HFFc6 (cell line): Measurements from ENCODE around the gene HIGD2B. TPM values are rescaled to one million over a fixed set of nuclear protein-coding genes. Genes with fewer than 3 reads are reported as not detected.
"Not testable (repeated sequence)": the region's sequence is repeated elsewhere in the genome, so short reads cannot be mapped to it uniquely, and the experiment has no call there.

Source experiments
- DNase-seq: peaks from one replicate; pipeline ENCODE4 v3.0.0-alpha.2; 2018
- H3K27ac Mint-ChIP-seq: 2 replicates; pipeline ENCODE4 v1.8.0; 2020; ENCODE audit warnings: mild to moderate bottlenecking, mixed read lengths
- H3K27me3 Mint-ChIP-seq: 2 replicates; pipeline ENCODE4 v1.8.0; 2021; ENCODE audit warnings: mild to moderate bottlenecking, moderate library complexity, mixed read lengths; ENCODE audit not compliant: insufficient read depth
- H3K36me3 Mint-ChIP-seq: 2 replicates; pipeline ENCODE4 v1.8.0; 2021; ENCODE audit warnings: low read depth, mixed read lengths
- H3K4me1 Mint-ChIP-seq: 2 replicates; pipeline ENCODE4 v1.8.0; 2020; ENCODE audit warnings: low read depth, mixed read lengths
- H3K4me3 Mint-ChIP-seq: 2 replicates; pipeline ENCODE4 v1.8.0; 2020; ENCODE audit warnings: mild to moderate bottlenecking, moderate library complexity, mixed read lengths
- H3K9me3 Mint-ChIP-seq: 2 replicates; pipeline ENCODE4 v1.8.0; 2020; ENCODE audit warnings: mild to moderate bottlenecking, mixed read lengths
- total RNA-seq, 6 experiments: library from RNA; stranded (reverse); fragmentation: NEBNext Ultra II Directional; extraction: Animal tissue kit (Norgen Biotek cat#: 25700); gene quantifications; 2 replicates in 1 of 6; 3 replicates in 5 of 6; pipeline ENCODE4 v1.2.3, GENCODE V29; 2021
- TF ChIP-seq, protein P1 (sequence below): fragments of 200-600 bp; sonication (generic); IDR thresholded peaks from 2 replicates; pipeline ENCODE4 v1.5.0; 2021; ENCODE audit warnings: antibody characterized with exemption, mild to moderate bottlenecking

HIGD2B gene
- total RNA-seq, 6 experiments from 2014 or later, result not detected

DNA sequence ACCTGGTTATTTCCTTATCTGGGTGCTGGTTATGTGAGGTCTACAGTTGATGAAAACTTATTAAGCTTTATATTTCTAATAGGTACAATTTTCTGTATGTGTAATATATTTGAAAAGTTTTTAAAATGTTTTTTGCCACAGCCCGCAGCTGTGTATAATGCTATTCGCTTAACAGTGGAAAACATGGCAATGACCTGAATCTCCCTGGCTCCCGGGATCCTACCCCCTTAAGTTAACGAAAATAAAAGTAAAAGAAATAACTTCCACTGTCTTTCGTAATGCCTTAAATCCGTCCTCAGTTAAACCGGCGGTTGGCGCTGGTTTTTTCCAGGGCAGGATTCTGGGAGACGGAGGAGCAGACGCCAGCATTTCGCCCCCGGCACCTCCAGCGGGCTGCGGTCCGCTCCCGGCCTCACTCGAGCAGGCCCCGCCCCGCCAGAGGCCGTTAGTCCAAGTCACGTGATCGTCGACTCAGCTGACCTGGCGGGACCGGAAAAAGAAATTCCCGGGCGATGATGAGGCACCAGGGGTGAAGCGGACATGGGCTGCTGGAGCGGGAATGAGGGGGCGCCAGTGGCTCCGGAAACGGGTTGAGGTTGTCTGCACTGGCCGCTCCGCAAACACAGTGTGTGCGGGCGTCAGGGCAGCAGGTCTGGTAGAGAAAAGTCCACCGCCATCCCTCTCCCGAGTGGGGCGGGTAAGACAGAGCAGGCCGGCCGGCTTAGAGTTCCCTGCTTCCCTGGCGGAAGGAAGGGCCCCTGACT lies 49.3 kb downstream of the HIGD2B start:
- H3K9me3 Mint-ChIP-seq, H3K27me3 Mint-ChIP-seq, H3K4me1 Mint-ChIP-seq, H3K36me3 Mint-ChIP-seq, H3K27ac Mint-ChIP-seq: not testable (repeated sequence)
- DNase-seq, result peak; percentile 79
- H3K4me3 Mint-ChIP-seq, result peak overlapping the region; percentile 64; the same call in 1 of the 2 replicates

DNA sequence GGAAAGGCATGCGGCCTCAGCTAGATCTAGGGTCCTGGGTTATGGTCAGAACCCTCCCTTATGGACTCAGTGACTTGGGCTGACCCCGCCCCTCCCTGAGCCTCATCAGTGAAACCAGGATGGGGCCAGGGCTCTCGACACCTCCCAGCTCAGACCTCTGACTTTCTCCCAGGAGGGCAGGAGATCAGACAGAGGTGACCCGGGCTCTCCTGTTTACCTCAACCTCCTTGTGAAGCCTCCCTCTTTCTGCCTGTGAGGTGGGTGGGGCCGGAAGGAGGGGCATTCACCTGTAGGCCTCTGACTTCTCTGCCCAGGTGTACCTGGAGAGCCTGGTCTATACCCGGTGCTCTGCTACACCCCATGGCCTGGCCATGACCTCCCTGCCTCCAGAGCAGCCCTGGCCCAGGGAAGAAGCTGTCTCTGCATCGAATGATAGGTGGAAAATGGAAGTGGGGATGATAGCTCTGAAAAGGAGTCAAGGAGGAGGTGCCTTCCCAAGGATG lies 56.9 kb downstream of the HIGD2B start:
- not testable (repeated sequence) for H3K36me3 Mint-ChIP-seq, H3K27me3 Mint-ChIP-seq, H3K4me1 Mint-ChIP-seq, H3K9me3 Mint-ChIP-seq, DNase-seq, H3K4me3 Mint-ChIP-seq, H3K27ac Mint-ChIP-seq

DNA sequence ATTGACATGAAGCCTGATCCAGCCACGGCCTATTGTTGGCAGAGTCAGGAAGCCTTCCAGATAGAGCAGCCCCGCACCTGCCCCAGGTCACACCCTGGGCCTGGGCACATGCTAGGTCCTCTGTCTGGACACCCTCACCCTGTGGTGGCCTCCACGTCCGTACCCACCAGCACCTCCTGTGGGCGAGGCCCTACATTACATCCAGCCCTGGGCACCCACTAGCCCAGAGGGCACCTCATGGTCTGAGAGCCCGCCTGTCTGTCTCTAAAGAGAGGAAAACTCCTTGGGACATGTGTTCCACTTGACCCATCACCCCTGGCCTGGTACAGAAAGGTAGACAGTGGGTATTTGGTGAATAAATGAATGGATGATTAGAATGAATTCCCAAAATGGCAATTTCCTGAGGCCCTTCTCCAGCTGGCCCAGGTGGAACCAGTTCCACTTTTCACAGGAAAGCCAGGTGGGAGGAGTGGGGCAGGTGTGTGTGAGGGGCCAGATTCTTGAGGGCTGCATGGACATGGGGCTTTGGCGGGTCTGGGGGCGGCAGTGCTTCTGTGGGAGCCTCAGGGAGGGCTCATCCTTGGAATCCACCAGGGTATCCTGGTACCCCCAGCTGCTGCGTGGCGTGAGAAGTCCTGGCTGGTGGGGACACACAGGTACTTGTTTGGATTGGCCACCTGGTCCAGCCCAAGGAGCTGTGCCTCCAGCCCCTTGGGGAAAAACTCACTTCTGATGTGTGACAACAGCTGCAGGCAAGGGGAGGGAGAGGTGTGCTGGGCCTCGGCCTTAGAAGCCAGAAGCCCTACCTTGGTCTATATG lies 57.5 kb downstream of the HIGD2B start:
- H3K9me3 Mint-ChIP-seq, H3K27ac Mint-ChIP-seq, H3K4me3 Mint-ChIP-seq, H3K36me3 Mint-ChIP-seq, H3K4me1 Mint-ChIP-seq, DNase-seq, H3K27me3 Mint-ChIP-seq: not testable (repeated sequence)
- TF ChIP-seq, protein P1, sequence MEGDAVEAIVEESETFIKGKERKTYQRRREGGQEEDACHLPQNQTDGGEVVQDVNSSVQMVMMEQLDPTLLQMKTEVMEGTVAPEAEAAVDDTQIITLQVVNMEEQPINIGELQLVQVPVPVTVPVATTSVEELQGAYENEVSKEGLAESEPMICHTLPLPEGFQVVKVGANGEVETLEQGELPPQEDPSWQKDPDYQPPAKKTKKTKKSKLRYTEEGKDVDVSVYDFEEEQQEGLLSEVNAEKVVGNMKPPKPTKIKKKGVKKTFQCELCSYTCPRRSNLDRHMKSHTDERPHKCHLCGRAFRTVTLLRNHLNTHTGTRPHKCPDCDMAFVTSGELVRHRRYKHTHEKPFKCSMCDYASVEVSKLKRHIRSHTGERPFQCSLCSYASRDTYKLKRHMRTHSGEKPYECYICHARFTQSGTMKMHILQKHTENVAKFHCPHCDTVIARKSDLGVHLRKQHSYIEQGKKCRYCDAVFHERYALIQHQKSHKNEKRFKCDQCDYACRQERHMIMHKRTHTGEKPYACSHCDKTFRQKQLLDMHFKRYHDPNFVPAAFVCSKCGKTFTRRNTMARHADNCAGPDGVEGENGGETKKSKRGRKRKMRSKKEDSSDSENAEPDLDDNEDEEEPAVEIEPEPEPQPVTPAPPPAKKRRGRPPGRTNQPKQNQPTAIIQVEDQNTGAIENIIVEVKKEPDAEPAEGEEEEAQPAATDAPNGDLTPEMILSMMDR, result peak; percentile 60

DNA sequence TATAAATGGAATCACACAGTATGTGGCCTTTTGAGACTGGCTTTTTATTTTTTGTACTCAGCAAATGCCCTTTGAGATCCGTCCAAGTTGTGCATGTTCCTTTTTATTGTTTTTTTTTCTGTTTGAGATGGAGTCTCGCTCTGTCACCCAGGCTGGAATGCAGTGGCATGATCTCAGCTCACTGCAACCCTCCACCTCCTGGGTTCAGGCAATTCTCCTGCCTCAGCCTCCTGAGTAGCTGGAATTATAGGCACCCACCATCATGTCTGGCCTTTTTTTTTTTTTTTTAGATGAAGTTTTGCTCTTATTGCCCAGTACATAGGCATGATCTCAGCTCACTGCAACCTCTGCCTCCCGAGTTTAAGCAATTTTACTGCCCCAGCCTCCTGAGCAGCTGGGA lies 59.8 kb downstream of the HIGD2B start:
- not testable (repeated sequence) for H3K4me3 Mint-ChIP-seq, DNase-seq, H3K27ac Mint-ChIP-seq, H3K9me3 Mint-ChIP-seq, H3K4me1 Mint-ChIP-seq, H3K27me3 Mint-ChIP-seq, H3K36me3 Mint-ChIP-seq

Other genes starting within 250 kb of the HIGD2B start
- 100 to 1,000 TPM; 138 to 171 (median 159) TPM for gene ARIH1, start 211.9 kb downstream of the HIGD2B start, total RNA-seq
- gene GOLGA6B, start 31.5 kb downstream of the HIGD2B start, total RNA-seq, result not detected
- 10 to 100 TPM; 10.3 to 12.9 (median 12.5) TPM for gene BBS4, start within 50 bp of the HIGD2B start, total RNA-seq
- gene ADPGK, start 97.6 kb upstream of the HIGD2B start, total RNA-seq, result 10 to 100 TPM; 54.6 to 59.4 (median 56.8) TPM